GM23338 (cell line): ENCODE measurements around the gene F2RL3. TPM values are rescaled to one million over a fixed set of nuclear protein-coding genes. Genes with fewer than 3 reads are reported as not detected.

Experiments
- ATAC-seq: fragments of 200-7000 bp; cut with Tn5 transposase; 3 replicates; pipeline ENCODE4 v1.9.1; 2020
- DNase-seq: peaks from one replicate; pipeline ENCODE4 v3.0.0-alpha.2; 2015; ENCODE audit warnings: low spot score
- H2AFZ ChIP-seq: fragments of 200-600 bp; sonication (generic); 2 replicates; pipeline ENCODE4 v1.8.0; 2016; ENCODE audit warnings: antibody characterized with exemption, mild to moderate bottlenecking, moderate library complexity
- H3F3A ChIP-seq: fragments of 200-600 bp; sonication (generic); replicated peaks from 2 replicates; pipeline ENCODE4 v1.8.0; 2017; ENCODE audit warnings: antibody characterized with exemption, mixed run types, low read depth
- H3K27ac ChIP-seq: fragments of 200-600 bp; sonication (generic); 2 replicates; pipeline ENCODE4 v1.6.1; 2016; ENCODE audit warnings: low read depth
- H3K27me3 ChIP-seq: fragments of 200-600 bp; sonication (generic); 2 replicates; pipeline ENCODE4 v1.8.0; 2016; ENCODE audit warnings: mild to moderate bottlenecking, mixed run types, moderate library complexity; ENCODE audit not compliant: insufficient read depth
- H3K36me3 ChIP-seq: fragments of 200-600 bp; sonication (generic); 2 replicates; pipeline ENCODE4 v1.8.0; 2016; ENCODE audit warnings: mild to moderate bottlenecking; ENCODE audit not compliant: insufficient read depth
- H3K4me1 ChIP-seq: fragments of 200-600 bp; sonication (generic); 2 replicates; pipeline ENCODE4 v1.8.0; 2016; ENCODE audit warnings: mild to moderate bottlenecking, moderate library complexity; ENCODE audit not compliant: insufficient read depth
- H3K4me2 ChIP-seq: fragments of 200-600 bp; sonication (generic); 2 replicates; pipeline ENCODE4 v1.7.1; 2017; ENCODE audit warnings: mixed run types
- H3K4me3 ChIP-seq: fragments of 200-600 bp; sonication (generic); 2 replicates; pipeline ENCODE4 v1.6.1; 2016; ENCODE audit warnings: mixed run types
- H3K79me2 ChIP-seq: fragments of 200-600 bp; sonication (generic); replicated peaks from 2 replicates; pipeline ENCODE4 v1.8.0; 2017; ENCODE audit warnings: mild to moderate bottlenecking; ENCODE audit not compliant: insufficient read depth
- H3K9me2 ChIP-seq: fragments of 200-600 bp; sonication (generic); 2 replicates; pipeline ENCODE4 v1.8.0; 2017; ENCODE audit not compliant: insufficient read depth
- H4K20me1 ChIP-seq: fragments of 200-600 bp; sonication (generic); replicated peaks from 2 replicates; pipeline ENCODE4 v1.8.0; 2017; ENCODE audit warnings: mild to moderate bottlenecking; ENCODE audit not compliant: insufficient read depth
- H3K27ac Mint-ChIP-seq: 2 replicates; pipeline ENCODE4 v1.8.0; 2020; ENCODE audit warnings: inconsistent platforms, mild to moderate bottlenecking, moderate library complexity, mixed read lengths
- H3K27me3 Mint-ChIP-seq: 3 replicates; pipeline ENCODE4 v1.8.0; 2022; ENCODE audit warnings: low read depth, mild to moderate bottlenecking, moderate library complexity, mixed read lengths, inconsistent platforms; ENCODE audit not compliant: insufficient read depth, poor library complexity
- H3K36me3 Mint-ChIP-seq: 3 replicates; pipeline ENCODE4 v1.8.0; 2021; ENCODE audit warnings: low read depth, mild to moderate bottlenecking, inconsistent platforms, moderate library complexity, mixed read lengths
- H3K4me1 Mint-ChIP-seq: 3 replicates; pipeline ENCODE4 v1.8.0; 2020; ENCODE audit warnings: mild to moderate bottlenecking, inconsistent platforms, mixed read lengths
- H3K4me3 Mint-ChIP-seq: 3 replicates; pipeline ENCODE4 v1.8.0; 2021; ENCODE audit warnings: moderate library complexity, mild to moderate bottlenecking, inconsistent platforms, mixed read lengths
- H3K9me3 Mint-ChIP-seq: 3 replicates; pipeline ENCODE4 v1.8.0; 2020; ENCODE audit warnings: moderate library complexity, mild to moderate bottlenecking, inconsistent platforms, mixed read lengths
- CREB1 ChIP-seq: fragments of 250-450 bp; sonication (Bioruptor Pico); IDR thresholded peaks from 2 replicates; pipeline ENCODE4 v1.5.0; 2020; ENCODE audit warnings: low read depth, mild to moderate bottlenecking, moderate library complexity
- CTCF ChIP-seq, 2 experiments: fragments of 200-600 bp in 1 of 2; sonication (generic) in 1 of 2; conservative IDR thresholded peaks; 2 replicates each; pipeline versions ENCODE4 v1.5.1 to v1.6.1; 2016 to 2017; ENCODE audit warnings: antibody characterized with exemption in 2 of 2, low read depth in 2 of 2, mild to moderate bottlenecking in 2 of 2, moderate library complexity in 1 of 2
- ETS1 ChIP-seq: IDR thresholded peaks from 2 replicates; pipeline ENCODE4 v1.6.1; 2016; ENCODE audit warnings: antibody characterized with exemption
- EZH2 ChIP-seq: fragments of 200-600 bp; sonication (generic); IDR thresholded peaks from one replicate; pipeline ENCODE4 v1.8.0; 2017; ENCODE audit warnings: antibody characterized with exemption, mild to moderate bottlenecking, low read depth; ENCODE audit not compliant: unreplicated experiment
- EZH2phosphoT487 ChIP-seq: fragments of 200-600 bp; sonication (generic); IDR thresholded peaks from one replicate; pipeline ENCODE4 v1.8.1; 2018; ENCODE audit warnings: antibody characterized with exemption; ENCODE audit not compliant: unreplicated experiment
- JUNB ChIP-seq: IDR thresholded peaks from one replicate; pipeline ENCODE4 v1.6.1; 2016; ENCODE audit warnings: antibody characterized with exemption; ENCODE audit not compliant: unreplicated experiment
- NANOG ChIP-seq: IDR thresholded peaks from 2 replicates; pipeline ENCODE4 v1.6.1; 2016; ENCODE audit warnings: antibody characterized with exemption, borderline replicate concordance
- POLR2AphosphoS5 ChIP-seq: IDR thresholded peaks from 2 replicates; pipeline ENCODE4 v1.6.1; 2016; ENCODE audit warnings: antibody characterized with exemption, low read depth
- REST ChIP-seq: IDR thresholded peaks from one replicate; pipeline ENCODE4 v1.6.1; 2018; ENCODE audit warnings: antibody characterized with exemption; ENCODE audit not compliant: unreplicated experiment
- STAT1 ChIP-seq: IDR thresholded peaks from one replicate; pipeline ENCODE4 v1.6.1; 2016; ENCODE audit warnings: antibody characterized with exemption; ENCODE audit not compliant: unreplicated experiment
- ZNF114 ChIP-seq: fragments of 250-450 bp; sonication (Bioruptor Pico); IDR thresholded peaks from 2 replicates; pipeline ENCODE4 v1.5.0; 2020; ENCODE audit warnings: mild to moderate bottlenecking, moderate library complexity
- ZNF331 ChIP-seq: fragments of 250-450 bp; sonication (Bioruptor Pico); IDR thresholded peaks from 2 replicates; pipeline ENCODE4 v1.5.0; 2020; ENCODE audit warnings: low read depth, mild to moderate bottlenecking, moderate library complexity
- ZNF462 ChIP-seq: fragments of 250-450 bp; sonication (Bioruptor Pico); IDR thresholded peaks from 2 replicates; pipeline ENCODE4 v1.5.0; 2020; ENCODE audit warnings: mild to moderate bottlenecking, moderate library complexity
- polyA plus RNA-seq: library from polyadenylated mRNA; unstranded; fragments of >200 nt; fragmentation: Nextera tagmentation; extraction: Ambion mirVana; gene quantifications from 2 replicates; pipeline ENCODE4 v1.2.1, GENCODE V29; 2016
- total RNA-seq: library from RNA; depleted of rRNA; stranded (reverse); fragments of >200 nt; shearing (Covaris generic); gene quantifications from 2 replicates; pipeline ENCODE4 v1.2.3, GENCODE V29; 2014

The F2RL3 gene
- total and polyA plus RNA-seq, 2 experiments from 2014 or later: not detected

GRCh38 chr19:16922949-16923348, 34.1 kb downstream of the F2RL3 start:
- H3K9me3 Mint-ChIP-seq: peaks cover 41% of the 10 kb centered on the region
- no peak for DNase-seq
- H3K9me2 ChIP-seq: no peaks in the 10 kb centered on the region

More at GRCh38 chr19:16922949-16923348, 34.1 kb downstream of the F2RL3 start:
- no peaks in the 10 kb centered on the region for H3K27me3 ChIP-seq
- Mint-ChIP-seq H3K4me1 (no peaks in the 10 kb centered on the region; the same call in 2 of the 3 replicates), H3K27me3 (peaks cover 6% of the 10 kb centered on the region), H3K4me3 (no peak overlapping the region), H3K27ac (no peak overlapping the region), H3K36me3 (peaks cover 29% of the 10 kb centered on the region)
- TF ChIP-seq ZNF331 (CRISPR knock-in tag) (no peak), ETS1 (no peak), NANOG (no peak), POLR2AphosphoS5 (no peak), REST (no peak), STAT1 (no peak), CREB1 (CRISPR knock-in tag) (no peak), ZNF114 (CRISPR knock-in tag) (no peak), EZH2phosphoT487 (no peak), ZNF462 (CRISPR knock-in tag) (no peak), EZH2 (no peak), CTCF (conservative IDR thresholded peaks at IDR 0.05; ENCODE audit: low read depth in 2 of 2) (no peak), JUNB (no peak)
- no peak overlapping the region for H3K27ac ChIP-seq
- no peaks in the 10 kb centered on the region for H4K20me1 ChIP-seq
- H3K79me2 ChIP-seq: no peaks in the 10 kb centered on the region
- H3F3A ChIP-seq: no peaks in the 10 kb centered on the region
- no peak overlapping the region for H2AFZ ChIP-seq
- ATAC-seq: no peak
- no peaks in the 10 kb centered on the region for H3K36me3 ChIP-seq
- no peak overlapping the region for H3K4me3 ChIP-seq
- H3K4me1 ChIP-seq: no peaks in the 10 kb centered on the region
- no peak overlapping the region for H3K4me2 ChIP-seq
